SK-N-SH (cell line): ENCODE results near the gene SLC35D2. TPM values are rescaled to one million over a fixed set of nuclear protein-coding genes. Genes with fewer than 3 reads are reported as not detected.

Source experiments
- CTCF ChIA-PET: fragments of 300-600, 350-600 bp; formaldehyde crosslinking; extraction: SDS; loops from one replicate; lab custom pipeline; 2021; lab: Yijun Ruan, JAX
- POLR2A ChIA-PET: fragments of 350-600 bp; sonication (Branson Sonifier 250); formaldehyde crosslinking; extraction: SDS; loops from one replicate; lab custom pipeline; 2020; ENCODE audit warnings: antibody characterized with exemption, inconsistent platforms; lab: Yijun Ruan, JAX
- DNase-seq: peaks from one replicate; pipeline ENCODE4 v3.0.0; 2012
- H2AFZ ChIP-seq: fragments of 200-600 bp; sonication (generic); 2 replicates; pipeline ENCODE4 v1.8.1; 2016; ENCODE audit warnings: antibody characterized with exemption, mild to moderate bottlenecking, low read depth
- H3F3A ChIP-seq: fragments of 200-600 bp; sonication (generic); replicated peaks from 2 replicates; pipeline ENCODE3; 2016; ENCODE audit warnings: antibody characterized with exemption, mild to moderate bottlenecking; ENCODE audit not compliant: insufficient read depth
- H3K27ac ChIP-seq, 2 experiments: fragments of 200-500 bp in 1 of 2; fragments of 200-600 bp in 1 of 2; sonication (Bioruptor generic) in 1 of 2; sonication (generic), shearing (Covaris generic) in 1 of 2; 2 replicates each; pipeline versions ENCODE4 v1.5.1 to v1.6.1; 2014 to 2016; ENCODE audit warnings: low read depth in 2 of 2, inconsistent platforms in 1 of 2, low read length in 1 of 2, mild to moderate bottlenecking in 1 of 2, mixed read lengths in 1 of 2
- H3K27me3 ChIP-seq: fragments of 200-600 bp; sonication (generic), shearing (Covaris generic); 2 replicates; pipeline ENCODE4 v1.6.1; 2016; ENCODE audit warnings: mixed run types; ENCODE audit not compliant: insufficient read depth
- H3K36me3 ChIP-seq, 2 experiments: fragments of 200-500 bp in 1 of 2; fragments of 200-600 bp in 1 of 2; sonication (Bioruptor generic) in 1 of 2; sonication (generic) in 1 of 2; replicated peaks in 1 of 2; 2 replicates each; pipeline versions ENCODE3 to v1.5.1; 2014 to 2016; ENCODE audit warnings: low read length in 1 of 2, mild to moderate bottlenecking in 1 of 2; ENCODE audit not compliant: insufficient read depth in 2 of 2, control insufficient read depth in 1 of 2
- H3K4me1 ChIP-seq, 2 experiments: fragments of 200-500 bp in 1 of 2; fragments of 200-600 bp in 1 of 2; sonication (Bioruptor generic) in 1 of 2; sonication (generic), shearing (Covaris generic) in 1 of 2; 2 replicates each; pipeline versions ENCODE4 v1.5.1 to v1.6.1; 2014 to 2016; ENCODE audit warnings: low read depth in 1 of 2, low read length in 1 of 2, mixed run types in 1 of 2; ENCODE audit not compliant: insufficient read depth in 2 of 2, control insufficient read depth in 1 of 2
- H3K4me2 ChIP-seq: fragments of 200-600 bp; sonication (generic), shearing (Covaris generic); 2 replicates; pipeline ENCODE4 v1.6.1; 2017; ENCODE audit warnings: mixed run types
- H3K4me3 ChIP-seq, 2 experiments: fragments of 200-500 bp in 1 of 2; fragments of 200-600 bp in 1 of 2; sonication (Bioruptor generic) in 1 of 2; sonication (generic), shearing (Covaris generic) in 1 of 2; 2 replicates each; pipeline versions ENCODE4 v1.5.1 to v1.8.1; 2014 to 2016; ENCODE audit warnings: low read depth in 2 of 2, inconsistent platforms in 1 of 2, low read length in 1 of 2, mild to moderate bottlenecking in 1 of 2, mixed read lengths in 1 of 2, moderate library complexity in 1 of 2
- H3K79me2 ChIP-seq: fragments of 200-600 bp; sonication (generic); 2 replicates; pipeline ENCODE4 v1.8.1; 2017; ENCODE audit warnings: mild to moderate bottlenecking; ENCODE audit not compliant: insufficient read depth
- H3K9ac ChIP-seq: fragments of 200-600 bp; sonication (generic); 2 replicates; pipeline ENCODE4 v1.6.1; 2017; ENCODE audit warnings: mixed run types
- H3K9me2 ChIP-seq: fragments of 200-600 bp; sonication (generic); 2 replicates; pipeline ENCODE4 v1.6.1; 2017; ENCODE audit warnings: mixed run types
- H3K9me3 ChIP-seq: fragments of 200-600 bp; sonication (generic); 2 replicates; pipeline ENCODE4 v1.6.1; 2017; ENCODE audit warnings: mixed run types, mild to moderate bottlenecking, moderate library complexity
- H4K20me1 ChIP-seq: fragments of 200-600 bp; sonication (generic); 2 replicates; pipeline ENCODE4 v1.6.1; 2017; ENCODE audit warnings: mild to moderate bottlenecking, mixed run types; ENCODE audit not compliant: insufficient read depth
- CHD2 ChIP-seq: fragments of 150-350 bp; IDR thresholded peaks from 2 replicates; pipeline ENCODE4 v1.6.1; 2018; ENCODE audit warnings: low read length; ENCODE audit not compliant: partially characterized antibody
- EP300 ChIP-seq, 2 experiments: IDR thresholded peaks; 2 replicates each; pipeline versions ENCODE4 v1.4.0 to v1.6.1; 2012; ENCODE audit warnings: borderline replicate concordance in 1 of 2, low read depth in 1 of 2, low read length in 1 of 2
- EZH2phosphoT487 ChIP-seq: fragments of 200-600 bp; sonication (generic); IDR thresholded peaks from 2 replicates; pipeline ENCODE4 v1.6.1; 2017; ENCODE audit warnings: low read depth, mixed run types, mild to moderate bottlenecking, antibody characterized with exemption, moderate library complexity, borderline replicate concordance
- FOXM1 ChIP-seq: IDR thresholded peaks from 2 replicates; pipeline ENCODE4 v1.4.0; 2012; ENCODE audit warnings: low read depth, mild to moderate bottlenecking
- GABPA ChIP-seq: IDR thresholded peaks from 2 replicates; pipeline ENCODE4 v1.4.0; 2012; ENCODE audit warnings: low read depth, mild to moderate bottlenecking
- GATA2 ChIP-seq: sonication (generic); formaldehyde crosslinking; IDR thresholded peaks from 2 replicates; pipeline ENCODE4 v1.5.0; 2020; ENCODE audit warnings: mild to moderate bottlenecking, missing genetic modification reagents
- MEF2A ChIP-seq: IDR thresholded peaks from 2 replicates; pipeline ENCODE4 v1.4.0; 2012; ENCODE audit warnings: low read depth, borderline replicate concordance
- POLR2AphosphoS5 ChIP-seq: IDR thresholded peaks from 2 replicates; pipeline ENCODE4 v1.6.1; 2012; ENCODE audit warnings: low read depth, low read length
- RAD21 ChIP-seq: IDR thresholded peaks from 2 replicates; pipeline ENCODE4 v1.6.1; 2012; ENCODE audit warnings: mild to moderate bottlenecking, low read length
- RFX5 ChIP-seq: IDR thresholded peaks from 2 replicates; pipeline ENCODE4 v1.6.1; 2012; ENCODE audit warnings: mild to moderate bottlenecking, improper control_type of control experiment, low read length
- SIN3A ChIP-seq: IDR thresholded peaks from 2 replicates; pipeline ENCODE4 v1.6.1; 2012; ENCODE audit warnings: low read depth, mild to moderate bottlenecking, low read length, moderate library complexity, borderline replicate concordance
- TEAD4 ChIP-seq: IDR thresholded peaks from 2 replicates; pipeline ENCODE4 v1.4.0; 2012; ENCODE audit warnings: mild to moderate bottlenecking, borderline replicate concordance; ENCODE audit not compliant: insufficient read depth
- YY1 ChIP-seq: IDR thresholded peaks from 2 replicates; pipeline ENCODE4 v1.4.0; 2012; ENCODE audit warnings: low read depth, mild to moderate bottlenecking
- WGBS: methylation state at CpG from one replicate; pipeline ENCODE4 v1.1.6; 2017; ENCODE audit warnings: low lambda C conversion rate; 5-methylcytosine and 5-hydroxymethylcytosine counted together
- polyA plus RNA-seq, 3 experiments: library from polyadenylated mRNA; depleted of rRNA; stranded (reverse); fragments of >200 nt; gene quantifications; 2 replicates each; pipeline ENCODE4 v1.2.3, GENCODE V29; 2012
- TF ChIP-seq, protein P1 (sequence below): IDR thresholded peaks from 2 replicates; pipeline ENCODE4; 2012

The SLC35D2 gene
- polyA plus RNA-seq, 1 of the 3 experiments (the other 2 are of a cell fraction), result 26.1 TPM

DNA sequence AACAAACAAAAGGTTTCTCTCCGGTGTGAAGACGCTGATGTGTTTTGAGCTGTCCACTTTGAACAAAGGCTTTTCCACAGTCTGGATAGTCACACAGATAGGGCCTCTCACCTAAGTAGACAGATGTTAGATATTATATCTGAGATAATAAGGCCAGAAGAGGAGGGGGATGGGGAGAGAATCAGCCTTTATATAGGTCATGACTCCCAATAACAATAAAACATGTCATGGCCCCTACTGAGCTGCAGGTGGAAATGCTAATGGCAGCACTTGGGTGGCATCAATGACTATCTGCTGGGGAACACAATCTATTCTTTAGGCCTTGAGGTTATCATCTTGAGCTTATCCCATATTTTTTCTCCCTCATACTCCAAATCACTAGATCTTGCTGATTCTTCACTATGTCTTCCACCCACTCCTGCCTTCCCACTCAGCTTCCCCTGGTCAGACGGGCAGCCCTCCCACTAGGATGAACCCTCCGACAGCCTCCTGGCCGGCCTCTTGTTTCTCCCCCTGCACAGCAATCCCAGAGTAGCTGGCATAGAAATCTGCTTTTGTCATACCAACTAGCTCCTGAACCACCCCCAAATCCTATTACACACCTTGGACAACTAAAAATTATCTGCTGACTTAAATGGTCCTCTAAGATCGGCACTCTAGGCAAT, 11.5 kb upstream of the SLC35D2 start:
- no peak overlapping the region for H2AFZ ChIP-seq
- H4K20me1 ChIP-seq, result peaks cover 5% of the 10 kb centered on the region; the same call in 1 of the 2 replicates
- WGBS, result 91% methylated on average over 6 of the region's 6 CpGs
- H3K4me2 ChIP-seq, result no peak overlapping the region
- H3F3A ChIP-seq, result peaks cover 3% of the 10 kb centered on the region
- H3K27me3 ChIP-seq, result no peaks in the 10 kb centered on the region
- H3K9me2 ChIP-seq, result no peaks in the 10 kb centered on the region
- POLR2A ChIA-PET, result no interaction called here
- H3K27ac ChIP-seq, result peak overlapping the region in 1 of 2 experiments; percentile 12; a peak in 1 of 4 replicates
- TF ChIP-seq POLR2AphosphoS5 (no peak), TEAD4 (no peak), GABPA (no peak), RAD21 (no peak), MEF2A (no peak), SIN3A (no peak), EZH2phosphoT487 (no peak), CHD2 (peak; percentile 27), RFX5 (no peak), GATA2 (CRISPR knock-in tag) (peak; percentile 58; the same call in 1 of the 2 replicates), EP300 (IDR thresholded peaks at IDR 0.05; ENCODE audit: borderline replicate concordance in 1 of 2, low read depth in 1 of 2, low read length in 1 of 2) (peak in 1 of 2 experiments; percentile 32; a peak in 1 of 4 replicates)
- TF ChIP-seq, protein P1, sequence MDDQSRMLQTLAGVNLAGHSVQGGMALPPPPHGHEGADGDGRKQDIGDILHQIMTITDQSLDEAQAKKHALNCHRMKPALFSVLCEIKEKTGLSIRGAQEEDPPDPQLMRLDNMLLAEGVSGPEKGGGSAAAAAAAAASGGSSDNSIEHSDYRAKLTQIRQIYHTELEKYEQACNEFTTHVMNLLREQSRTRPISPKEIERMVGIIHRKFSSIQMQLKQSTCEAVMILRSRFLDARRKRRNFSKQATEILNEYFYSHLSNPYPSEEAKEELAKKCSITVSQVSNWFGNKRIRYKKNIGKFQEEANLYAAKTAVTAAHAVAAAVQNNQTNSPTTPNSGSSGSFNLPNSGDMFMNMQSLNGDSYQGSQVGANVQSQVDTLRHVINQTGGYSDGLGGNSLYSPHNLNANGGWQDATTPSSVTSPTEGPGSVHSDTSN, result no peak
- TF ChIP-seq, all 33 proteins: peak for 3
- CTCF ChIA-PET, result interaction anchor here (0.8 to 1.9 kb wide), 4 partner anchors 9 to 67 kb away, joined by 3 to 7 read pairs (median 3); no protein-coding TSS in a partner anchor
- H3K36me3 ChIP-seq, result peaks cover 3 to 12% of the 10 kb centered on the region in 2 experiments
- no peak overlapping the region for H3K4me3 ChIP-seq
- H3K9me3 ChIP-seq, result no peaks in the 10 kb centered on the region
- peak; percentile 52 for DNase-seq
- H3K4me1 ChIP-seq, result peaks cover 0 to 7% of the 10 kb centered on the region in 2 experiments; a peak in 1 of 4 replicates
- H3K79me2 ChIP-seq, result peaks cover 33% of the 10 kb centered on the region
- no peak overlapping the region for H3K9ac ChIP-seq

DNA sequence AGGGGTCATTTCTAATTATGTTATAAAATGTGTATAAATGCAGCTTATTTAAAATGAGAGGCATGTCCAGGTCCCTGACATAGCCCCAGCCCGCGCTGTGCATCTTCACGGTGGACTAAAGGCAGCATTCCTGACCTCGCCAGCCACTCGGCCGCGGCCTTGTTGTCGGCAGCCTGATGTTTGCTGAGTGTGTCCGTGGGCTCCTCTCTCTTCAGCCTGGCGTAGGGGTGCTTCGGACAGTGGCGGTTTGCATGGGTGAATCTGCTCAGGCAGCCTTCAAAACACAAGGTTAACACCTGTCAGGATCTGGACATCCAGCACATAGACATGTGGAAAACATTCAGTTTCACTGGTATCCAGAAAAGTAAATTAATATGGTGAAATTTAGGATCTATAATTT, 8.8 kb upstream of the SLC35D2 start:
- no peak overlapping the region for H3K4me3 ChIP-seq
- H3K36me3 ChIP-seq, result peaks cover 11 to 13% of the 10 kb centered on the region in 2 experiments
- H3K9ac ChIP-seq, result no peak overlapping the region
- H3K27ac ChIP-seq, result no peak overlapping the region
- no peak overlapping the region for H3K4me2 ChIP-seq
- POLR2A ChIA-PET, result no interaction called here
- peaks cover 3% of the 10 kb centered on the region for H3F3A ChIP-seq
- no peaks in the 10 kb centered on the region for H4K20me1 ChIP-seq
- no peak for DNase-seq
- H3K4me1 ChIP-seq, result peaks cover 0 to 7% of the 10 kb centered on the region in 2 experiments; a peak in 1 of 4 replicates
- TF ChIP-seq YY1 (no peak), FOXM1 (no peak), SIN3A (no peak)
- TF ChIP-seq, all 33 proteins: peak for 0
- Histone ChIP-seq H3K9me3 (no peaks in the 10 kb centered on the region), H3K9me2 (no peaks in the 10 kb centered on the region), H3K79me2 (peaks cover 11% of the 10 kb centered on the region), H2AFZ (no peak overlapping the region), H3K27me3 (no peaks in the 10 kb centered on the region)
- CTCF ChIA-PET, result no interaction called here
- WGBS, result 98% methylated on average over 10 of the region's 12 CpGs
